Thoracic aorta (tissue), 2 donors: ENCODE measurements around the gene TMC2. TPM values are rescaled to one million over a fixed set of nuclear protein-coding genes. Genes with fewer than 3 reads are reported as not detected.

ENCODE experiments used
- ATAC-seq: fragments of 150-250 bp; one replicate; pipeline ENCODE4 v1.8.0; 2017; ENCODE audit warnings: low read depth; ENCODE audit not compliant: insufficient number of reproducible peaks, low FRiP score
- DNase-seq: peaks from one replicate; pipeline ENCODE4 v3.0.0-alpha.2; 2020; ENCODE audit warnings: low spot score
- H3K27ac ChIP-seq, 2 donors: fragments of 200-600 bp; sonication (generic); 1 replicate in 1 of 2; 2 replicates in 1 of 2; pipeline ENCODE4 v1.5.1; 2016; ENCODE audit warnings: mild to moderate bottlenecking in 2 of 2, moderate library complexity in 2 of 2
- H3K27me3 ChIP-seq: fragments of 200-600 bp; sonication (generic); replicated peaks from 2 replicates; pipeline ENCODE4 v1.6.0; 2016; ENCODE audit warnings: mild to moderate bottlenecking; ENCODE audit not compliant: insufficient read depth
- H3K36me3 ChIP-seq: fragments of 200-600 bp; sonication (generic); one replicate; pipeline ENCODE4 v1.5.1; 2016
- H3K4me1 ChIP-seq, 2 donors: fragments of 200-600 bp; sonication (generic); 1 replicate in 1 of 2; 2 replicates in 1 of 2; pipeline versions ENCODE4 v1.5.1 to v1.6.0; 2016; ENCODE audit warnings: low read depth in 2 of 2, mild to moderate bottlenecking in 1 of 2; ENCODE audit not compliant: control insufficient read depth in 1 of 2
- H3K4me3 ChIP-seq: fragments of 200-600 bp; sonication (generic); 2 replicates; pipeline ENCODE4 v1.5.1; 2016; ENCODE audit warnings: mild to moderate bottlenecking
- H3K9me3 ChIP-seq: fragments of 200-600 bp; sonication (generic); 2 replicates; pipeline ENCODE4 v1.5.1; 2016
- CTCF ChIP-seq: fragments of 200-600 bp; sonication (generic); IDR thresholded peaks from one replicate; pipeline ENCODE4 v1.5.1; 2019; ENCODE audit warnings: antibody characterized with exemption
- total RNA-seq, 2 donors: library from RNA; depleted of rRNA; stranded (reverse); fragments of >200 nt; gene quantifications; one replicate each; pipeline versions ENCODE4 v1.1.0 to v1.2.3, GENCODE V29; 2016

TMC2 gene
- total RNA-seq, 2 donors from 2014 or later = not detected

DNA sequence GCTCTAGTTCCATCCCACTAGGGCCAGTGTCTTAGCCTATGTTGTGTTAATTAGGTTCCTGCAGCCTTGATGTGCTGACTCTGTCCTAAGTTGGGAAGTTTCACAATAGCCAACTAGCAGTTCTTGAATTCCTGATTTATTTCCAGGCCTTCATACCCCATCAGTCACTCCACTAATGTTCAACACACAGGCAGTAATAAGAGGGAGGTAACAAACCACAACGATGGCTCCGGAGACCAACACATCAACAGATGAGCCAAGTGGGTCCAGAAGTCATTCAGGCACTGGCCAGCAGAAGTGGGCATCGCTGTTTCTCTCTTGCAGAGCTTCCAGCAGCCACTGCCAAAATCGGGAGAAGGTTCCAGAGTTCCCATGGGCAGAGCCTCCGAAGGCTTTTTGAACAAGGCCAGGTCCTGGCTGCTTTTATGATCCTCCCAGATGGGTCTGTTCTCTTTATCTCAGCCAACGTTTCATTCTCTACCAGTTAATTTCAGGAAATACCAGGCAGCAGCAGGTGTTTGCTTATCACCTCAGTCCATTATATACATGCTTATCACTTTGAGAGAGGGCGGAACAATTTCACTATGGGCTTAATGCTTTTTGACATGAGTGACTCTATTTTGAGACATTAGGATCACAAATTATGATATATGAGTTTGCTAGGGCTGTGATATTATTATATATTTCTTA, 67.6 kb downstream of the TMC2 start:
- Histone ChIP-seq H3K9me3 (peaks cover 13% of the 10 kb centered on the region), H3K27me3 (no peaks in the 10 kb centered on the region), H3K36me3 (no peaks in the 10 kb centered on the region), H3K27ac (no peak overlapping the region), H3K4me3 (no peak overlapping the region), H3K4me1 (no peaks in the 10 kb centered on the region)
- ATAC-seq (no peak), DNase-seq (no peak)
- TF ChIP-seq CTCF = no peak

- TF ChIP-seq CTCF = no peak
- no peak for ATAC-seq
These were observed 68.1 kb downstream of the TMC2 start for GRCh38 chr20:2604506-2604835.

DNA sequence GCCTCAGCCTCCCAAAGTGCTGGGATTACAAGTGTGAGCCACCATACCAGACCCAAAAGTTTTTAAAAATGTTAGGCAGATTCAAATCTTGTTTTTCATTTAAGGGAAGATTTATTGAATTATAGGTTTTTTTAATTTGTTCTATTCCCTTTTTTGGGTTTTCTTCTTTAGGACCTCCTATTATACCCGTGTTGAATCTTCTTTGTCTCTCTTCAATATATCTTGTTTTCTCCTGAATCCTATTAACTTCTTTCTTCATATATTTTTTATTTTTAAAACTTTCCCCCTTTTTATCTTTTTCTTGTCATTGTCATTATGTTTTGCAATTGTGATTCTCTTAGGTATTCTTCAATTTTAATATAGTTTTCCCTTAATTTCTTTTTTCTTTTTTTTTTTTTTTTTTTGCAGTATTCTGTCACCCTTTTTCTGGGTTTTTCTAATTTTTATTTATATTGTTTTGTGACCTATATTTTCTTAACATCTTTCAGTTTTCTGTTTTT, 70.2 kb downstream of the TMC2 start:
- H3K27ac ChIP-seq = no peak overlapping the region
- no peak for ATAC-seq
- no peak overlapping the region for H3K4me3 ChIP-seq

More at GRCh38 chr20:2604506-2604835, 68.1 kb downstream of the TMC2 start:
- H3K4me1 ChIP-seq = no peaks in the 10 kb centered on the region
- H3K27me3 ChIP-seq = no peaks in the 10 kb centered on the region
- H3K9me3 ChIP-seq = peaks cover 13% of the 10 kb centered on the region
- H3K27ac ChIP-seq = no peak overlapping the region
- no peak overlapping the region for H3K4me3 ChIP-seq
- H3K36me3 ChIP-seq = no peaks in the 10 kb centered on the region
- DNase-seq = no peak

GRCh38 chr20:2610326-2610725, 74.0 kb downstream of the TMC2 start:
- Histone ChIP-seq H3K4me1 (no peaks in the 10 kb centered on the region), H3K27me3 (no peaks in the 10 kb centered on the region), H3K9me3 (peaks cover 13% of the 10 kb centered on the region), H3K36me3 (no peaks in the 10 kb centered on the region), H3K27ac (no peak overlapping the region), H3K4me3 (no peak overlapping the region)
- ATAC-seq = no peak
- no peak for DNase-seq
- TF ChIP-seq CTCF = no peak

More for the DNA sequence above, 70.2 kb downstream of the TMC2 start:
- Histone ChIP-seq H3K36me3 (no peaks in the 10 kb centered on the region), H3K9me3 (peaks cover 13% of the 10 kb centered on the region), H3K4me1 (no peaks in the 10 kb centered on the region), H3K27me3 (no peaks in the 10 kb centered on the region)
- no peak for DNase-seq
- TF ChIP-seq CTCF = no peak

DNA sequence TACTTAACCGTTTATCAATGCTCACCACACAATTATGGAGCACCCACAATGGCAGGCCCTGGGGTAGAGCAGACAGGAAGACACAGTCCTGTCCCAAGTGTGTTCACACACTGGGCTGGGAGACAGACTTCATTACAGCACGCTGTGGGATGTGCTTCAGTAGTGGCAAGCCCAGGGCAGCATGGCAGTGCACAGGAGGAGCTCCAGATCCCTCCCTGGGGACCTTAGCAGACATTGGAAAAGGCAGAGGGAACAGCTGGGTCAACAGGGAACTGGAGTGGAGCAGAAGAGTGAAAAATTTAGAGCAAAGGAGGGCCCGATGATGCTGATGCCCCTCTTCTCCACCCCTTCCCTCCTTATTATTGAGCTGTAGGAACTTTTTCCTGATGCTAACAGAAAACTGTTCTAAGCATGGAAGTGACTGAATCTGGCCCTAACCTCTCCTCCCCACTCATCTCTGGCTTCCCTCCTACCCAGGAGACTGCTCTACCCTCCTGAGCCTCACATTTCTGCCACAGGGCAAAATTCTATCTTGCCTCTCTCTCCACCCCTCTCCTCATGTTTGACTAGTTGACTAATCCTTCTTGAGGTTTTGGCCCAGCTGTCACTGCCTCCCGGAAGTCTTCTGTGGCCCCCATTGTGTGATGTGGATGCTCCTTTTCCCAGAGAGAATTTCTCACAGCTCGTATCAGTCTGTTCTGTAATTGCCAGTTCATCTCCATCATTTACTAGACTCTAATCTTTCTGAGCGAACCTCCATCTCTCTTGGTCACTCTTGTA, 74.8 kb downstream of the TMC2 start:
- Histone ChIP-seq H3K27me3 (no peaks in the 10 kb centered on the region), H3K36me3 (no peaks in the 10 kb centered on the region), H3K27ac (no peak overlapping the region), H3K4me1 (no peaks in the 10 kb centered on the region), H3K4me3 (no peak overlapping the region), H3K9me3 (peaks cover 12% of the 10 kb centered on the region)
- no peak for DNase-seq
- no peak for TF ChIP-seq CTCF
- ATAC-seq = no peak
